A549 (cell line): ENCODE measurements around the gene NTN1. TPM values are rescaled to one million over a fixed set of nuclear protein-coding genes. Genes with fewer than 3 reads are reported as not detected.

ENCODE experiments used
- ATAC-seq, 2 experiments: fragments of 200-7000 bp in 1 of 2; fragments of >200 bp in 1 of 2; cut with Nextera tagmentation in 1 of 2; cut with Tn5 transposase in 1 of 2; 3 replicates each; pipeline versions ENCODE4 v1.8.0 to v1.9.1; 2018 to 2020; ENCODE audit warnings: mild to moderate bottlenecking in 1 of 2, moderate library complexity in 1 of 2
- CTCF ChIA-PET: fragments of 300-600 bp; sonication (Branson Sonifier 250); formaldehyde crosslinking; extraction: SDS; loops from one replicate; lab custom pipeline; 2021; ENCODE audit warnings: antibody characterized with exemption, inconsistent platforms; lab: Yijun Ruan, JAX
- POLR2A ChIA-PET: fragments of 350-600 bp; formaldehyde crosslinking; extraction: SDS; loops from one replicate; lab custom pipeline; 2021; ENCODE audit warnings: antibody characterized with exemption, inconsistent platforms; lab: Yijun Ruan, JAX
- DNase-seq, 2 experiments: peaks; one replicate each; pipeline versions ENCODE4 v3.0.0 to v3.0.0-alpha.2; 2011 to 2016; ENCODE audit warnings: low read depth in 1 of 2, low spot score in 1 of 2
- FAIRE-seq: peaks from 2 replicates; lab custom pipeline; 2011; peaks lifted over from hg19 to GRCh38; lab: Jason Lieb, UNC
- H3K27ac ChIP-seq, 2 experiments: fragments of >200 bp; sonication (Bioruptor Twin); formaldehyde crosslinking; 3 replicates each; pipeline ENCODE4 v1.5.1; 2016 to 2017
- H3K4me1 ChIP-seq: fragments of >200 bp; sonication (Bioruptor Twin); formaldehyde crosslinking; 3 replicates; pipeline ENCODE4 v1.6.1; 2016
- H3K4me2 ChIP-seq: fragments of >200 bp; sonication (Bioruptor Twin); formaldehyde crosslinking; 3 replicates; pipeline ENCODE4 v1.6.1; 2016
- H3K4me3 ChIP-seq: fragments of >200 bp; sonication (Bioruptor Twin); formaldehyde crosslinking; 3 replicates; pipeline ENCODE4 v1.5.1; 2016
- H3K9me3 ChIP-seq: fragments of >200 bp; sonication (Bioruptor Twin); formaldehyde crosslinking; 3 replicates; pipeline ENCODE4 v1.6.1; 2016
- BCL3 ChIP-seq: fragments of >200 bp; sonication (Bioruptor Twin); formaldehyde crosslinking; IDR thresholded peaks from 3 replicates; pipeline ENCODE4 v1.6.1; 2016
- BHLHE40 ChIP-seq: IDR thresholded peaks from 2 replicates; pipeline ENCODE4 v1.6.1; 2012; ENCODE audit warnings: low read depth, low read length, inconsistent platforms
- EP300 ChIP-seq, 2 experiments: fragments of >200 bp; sonication (Bioruptor Twin); formaldehyde crosslinking; IDR thresholded peaks; 2 replicates in 1 of 2; 3 replicates in 1 of 2; pipeline ENCODE4 v1.6.1; 2016 to 2017
- FOSB ChIP-seq: fragments of 250-450 bp; sonication (Bioruptor Pico); IDR thresholded peaks from 2 replicates; pipeline ENCODE4 v1.5.0; 2020; ENCODE audit warnings: mild to moderate bottlenecking, moderate library complexity
- HDAC2 ChIP-seq: fragments of 200-600 bp; sonication (generic); IDR thresholded peaks from 2 replicates; pipeline ENCODE4 v1.6.1; 2016
- HMGXB4 ChIP-seq: fragments of 250-450 bp; sonication (Bioruptor Pico); IDR thresholded peaks from 2 replicates; pipeline ENCODE4 v1.5.0; 2021; ENCODE audit warnings: mild to moderate bottlenecking, moderate library complexity, borderline replicate concordance
- HOXA7 ChIP-seq: fragments of 250-450 bp; sonication (Bioruptor Pico); IDR thresholded peaks from 2 replicates; pipeline ENCODE4 v1.5.0; 2020; ENCODE audit warnings: mild to moderate bottlenecking, moderate library complexity
- HOXB13 ChIP-seq: fragments of 250-450 bp; sonication (Bioruptor Pico); IDR thresholded peaks from 2 replicates; pipeline ENCODE4 v1.5.0; 2020; ENCODE audit warnings: low read depth, mild to moderate bottlenecking, moderate library complexity
- HOXB5 ChIP-seq: fragments of 250-450 bp; sonication (Bioruptor Pico); IDR thresholded peaks from 2 replicates; pipeline ENCODE4 v1.5.0; 2020; ENCODE audit warnings: mild to moderate bottlenecking, moderate library complexity
- JUN ChIP-seq, 2 experiments: fragments of >200 bp; sonication (Bioruptor Twin); formaldehyde crosslinking; IDR thresholded peaks; 2 replicates in 1 of 2; 3 replicates in 1 of 2; pipeline ENCODE4 v1.6.1; 2016 to 2017
- MAX ChIP-seq: IDR thresholded peaks from 2 replicates; pipeline ENCODE4 v1.6.1; 2012
- MYC ChIP-seq: IDR thresholded peaks from 2 replicates; pipeline ENCODE4 v1.6.1; 2012; ENCODE audit warnings: mild to moderate bottlenecking, inconsistent platforms, low read length, improper control_type of control experiment, borderline replicate concordance
- NFE2L2 ChIP-seq: fragments of 150-350 bp; conservative IDR thresholded peaks from 2 replicates; pipeline ENCODE4 v1.6.1; 2014; ENCODE audit warnings: low read length
- NR3C1 ChIP-seq: fragments of >200 bp; sonication (Bioruptor Twin); formaldehyde crosslinking; IDR thresholded peaks from 3 replicates; pipeline ENCODE4 v1.6.1; 2017
- PHF8 ChIP-seq: fragments of 200-600 bp; sonication (generic); IDR thresholded peaks from 2 replicates; pipeline ENCODE4 v1.6.1; 2016; ENCODE audit warnings: low read depth, mild to moderate bottlenecking, antibody characterized with exemption, moderate library complexity, borderline replicate concordance
- RAD21 ChIP-seq, 2 experiments: fragments of >200 bp in 1 of 2; sonication (Bioruptor Twin) in 1 of 2; formaldehyde crosslinking in 1 of 2; IDR thresholded peaks in 1 of 2; conservative IDR thresholded peaks in 1 of 2; 2 replicates in 1 of 2; 3 replicates in 1 of 2; pipeline ENCODE4 v1.6.1; 2012 to 2018; ENCODE audit warnings: inconsistent platforms in 1 of 2
- RNF2 ChIP-seq: fragments of 200-600 bp; sonication (generic); IDR thresholded peaks from 2 replicates; pipeline ENCODE4 v1.6.1; 2016; ENCODE audit warnings: low read depth, mild to moderate bottlenecking, antibody characterized with exemption, moderate library complexity, borderline replicate concordance
- SMC3 ChIP-seq: fragments of >200 bp; sonication (Bioruptor Twin); formaldehyde crosslinking; IDR thresholded peaks from 3 replicates; pipeline ENCODE4 v1.6.1; 2018; ENCODE audit warnings: inconsistent platforms
- TFCP2L1 ChIP-seq: fragments of 250-450 bp; sonication (Bioruptor Pico); IDR thresholded peaks from 2 replicates; pipeline ENCODE4 v1.5.0; 2021; ENCODE audit warnings: mild to moderate bottlenecking
- USF2 ChIP-seq: fragments of 450-650 bp; IDR thresholded peaks from 2 replicates; pipeline ENCODE4 v1.6.1; 2014; ENCODE audit warnings: antibody characterized with exemption
- ZC3H11A ChIP-seq: fragments of 450-650 bp; IDR thresholded peaks from 2 replicates; pipeline ENCODE4 v1.6.1; 2014; ENCODE audit warnings: antibody characterized with exemption, mild to moderate bottlenecking
- ZFP36 ChIP-seq: fragments of 450-650 bp; IDR thresholded peaks from 2 replicates; pipeline ENCODE4 v1.6.1; 2014; ENCODE audit warnings: borderline replicate concordance; ENCODE audit not compliant: partially characterized antibody
- WGBS: methylation state at CpG from one replicate; pipeline ENCODE4 v1.1.6; 2017; ENCODE audit errors: missing lambda C conversion rate; 5-methylcytosine and 5-hydroxymethylcytosine counted together
- polyA plus RNA-seq, 4 experiments: library from polyadenylated mRNA; depleted of rRNA in 3 of 4; stranded (reverse); fragments of >200 nt; fragmentation: RNase III in 1 of 4; extraction: RNeasy Plus Mini Kit Qiagen cat#74134 plus additional on column Dnase treatment in 1 of 4; gene quantifications; 2 replicates in 3 of 4; 3 replicates in 1 of 4; pipeline ENCODE4 v1.2.3, GENCODE V29; 2011 to 2017

Gene NTN1
- polyA plus RNA-seq, 2 of the 4 experiments (the other 2 are of a cell fraction) = 0.12 to 0.13 TPM

GRCh38 chr17:9071016-9071415 is 49.7 kb downstream of the NTN1 start:
- FAIRE-seq = no peak
- no peak for DNase-seq
- no peaks in the 10 kb centered on the region for H3K9me3 ChIP-seq
- no peak; a peak in 1 of 6 replicates for ATAC-seq
- H3K27ac ChIP-seq = no peak overlapping the region
- TF ChIP-seq TFCP2L1 (CRISPR knock-in tag) (no peak), MAX (no peak), HOXB13 (CRISPR knock-in tag) (no peak), NFE2L2 (no peak), FOSB (CRISPR knock-in tag) (no peak), NR3C1 (no peak), JUN (IDR thresholded peaks at IDR 0.05) (no peak), USF2 (no peak), HOXB5 (CRISPR knock-in tag) (no peak), BCL3 (no peak), SMC3 (no peak), BHLHE40 (no peak), PHF8 (no peak), ZFP36 (no peak), RNF2 (no peak), HMGXB4 (CRISPR knock-in tag) (no peak), EP300 (IDR thresholded peaks at IDR 0.05) (no peak), RAD21 (conservative IDR thresholded peaks at IDR 0.05 in 1 of 2, IDR thresholded peaks at IDR 0.05 in 1 of 2) (no peak), ZC3H11A (no peak)
- ChIA-PET POLR2A (no interaction called here), CTCF (interaction anchor here (0.7 to 1.7 kb wide), 5 partner anchors 12 to 439 kb away, joined by 3 to 5 read pairs (median 3); no protein-coding TSS in a partner anchor)
- no peak overlapping the region for H3K4me3 ChIP-seq
- no peak overlapping the region for H3K4me2 ChIP-seq
- no peaks in the 10 kb centered on the region for H3K4me1 ChIP-seq
- 43% methylated on average over 10 of the region's 10 CpGs for WGBS

GRCh38 chr17:9071811-9072498 is 50.6 kb downstream of the NTN1 start:
- FAIRE-seq (no peak), ATAC-seq (no peak), DNase-seq (no peak)
- WGBS = 37% methylated on average over 12 of the region's 12 CpGs
- no peak overlapping the region for H3K27ac ChIP-seq
- no peak overlapping the region for H3K4me3 ChIP-seq
- no peaks in the 10 kb centered on the region for H3K4me1 ChIP-seq
- POLR2A ChIA-PET = no interaction called here
- no peaks in the 10 kb centered on the region for H3K9me3 ChIP-seq
- CTCF ChIA-PET = interaction anchor here (1.3 to 1.7 kb wide), 2 partner anchors 12 to 74 kb away, joined by 4 to 5 read pairs; no protein-coding TSS in a partner anchor
- TF ChIP-seq JUN (IDR thresholded peaks at IDR 0.05) = no peak
- no peak for TF ChIP-seq MYC
- TF ChIP-seq HDAC2 = no peak
- TF ChIP-seq HOXA7 (CRISPR knock-in tag) = no peak
- no peak overlapping the region for H3K4me2 ChIP-seq
